WERI-Rb-1 (cell line): Measurements from ENCODE around the gene KCNN3.
A peak's percentile ranks its signal among the peaks of the same experiment; 100 is the strongest.

Experiments
- DNase-seq: peaks from one replicate; pipeline ENCODE4 v3.0.0-alpha.2; 2020
- H3K27ac ChIP-seq: fragments of 250-450 bp; sonication (Bioruptor Pico); 2 replicates; pipeline ENCODE4 v1.5.1; 2020; ENCODE audit warnings: mild to moderate bottlenecking, moderate library complexity
- H3K27me3 ChIP-seq: fragments of 250-450 bp; sonication (Bioruptor Pico); 2 replicates; pipeline ENCODE4 v1.5.1; 2021; ENCODE audit warnings: mild to moderate bottlenecking, low read depth, moderate library complexity; ENCODE audit not compliant: insufficient read depth, severe bottlenecking
- H3K36me3 ChIP-seq: fragments of 250-450 bp; sonication (Bioruptor Pico); 2 replicates; pipeline ENCODE4 v1.5.1; 2020; ENCODE audit warnings: mild to moderate bottlenecking, moderate library complexity
- H3K4me3 ChIP-seq: 2 replicates; pipeline ENCODE4 v1.5.1; 2011; ENCODE audit warnings: low read depth, mild to moderate bottlenecking, control low read depth, low read length
- H3K9me3 ChIP-seq: fragments of 250-450 bp; sonication (Bioruptor Pico); 2 replicates; pipeline ENCODE4 v1.5.1; 2021; ENCODE audit warnings: mild to moderate bottlenecking, moderate library complexity; ENCODE audit not compliant: severe bottlenecking
- TF ChIP-seq, protein P1 (sequence below): IDR thresholded peaks from 2 replicates; pipeline ENCODE4 v1.5.1; 2011; ENCODE audit warnings: low read depth, mild to moderate bottlenecking, control low read depth, inconsistent platforms, low read length

The KCNN3 gene

DNA sequence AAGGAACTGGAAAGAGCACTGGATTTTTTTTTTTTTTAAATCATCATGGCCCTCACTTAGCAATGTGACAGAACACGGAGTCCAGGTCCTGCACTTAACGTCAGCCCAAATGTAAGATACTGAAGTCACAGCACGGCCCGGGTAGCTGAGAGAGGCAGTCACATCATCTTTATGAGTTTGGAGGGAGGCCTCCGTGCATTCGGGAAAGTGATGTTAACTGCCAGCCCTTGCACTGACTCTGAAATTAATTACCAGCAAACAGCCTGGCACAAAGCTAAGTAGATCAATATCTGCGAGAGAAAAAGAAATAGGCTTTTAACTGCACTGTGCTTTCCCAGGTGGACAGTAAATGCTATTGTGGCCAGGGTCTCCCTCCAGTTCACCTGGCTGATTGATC lies 152.6 kb downstream of the KCNN3 start:
- TF ChIP-seq, protein P1, sequence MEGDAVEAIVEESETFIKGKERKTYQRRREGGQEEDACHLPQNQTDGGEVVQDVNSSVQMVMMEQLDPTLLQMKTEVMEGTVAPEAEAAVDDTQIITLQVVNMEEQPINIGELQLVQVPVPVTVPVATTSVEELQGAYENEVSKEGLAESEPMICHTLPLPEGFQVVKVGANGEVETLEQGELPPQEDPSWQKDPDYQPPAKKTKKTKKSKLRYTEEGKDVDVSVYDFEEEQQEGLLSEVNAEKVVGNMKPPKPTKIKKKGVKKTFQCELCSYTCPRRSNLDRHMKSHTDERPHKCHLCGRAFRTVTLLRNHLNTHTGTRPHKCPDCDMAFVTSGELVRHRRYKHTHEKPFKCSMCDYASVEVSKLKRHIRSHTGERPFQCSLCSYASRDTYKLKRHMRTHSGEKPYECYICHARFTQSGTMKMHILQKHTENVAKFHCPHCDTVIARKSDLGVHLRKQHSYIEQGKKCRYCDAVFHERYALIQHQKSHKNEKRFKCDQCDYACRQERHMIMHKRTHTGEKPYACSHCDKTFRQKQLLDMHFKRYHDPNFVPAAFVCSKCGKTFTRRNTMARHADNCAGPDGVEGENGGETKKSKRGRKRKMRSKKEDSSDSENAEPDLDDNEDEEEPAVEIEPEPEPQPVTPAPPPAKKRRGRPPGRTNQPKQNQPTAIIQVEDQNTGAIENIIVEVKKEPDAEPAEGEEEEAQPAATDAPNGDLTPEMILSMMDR = no peak
- peaks cover 54% of the 10 kb centered on the region for H3K27me3 ChIP-seq
- H3K4me3 ChIP-seq = no peak overlapping the region
- no peaks in the 10 kb centered on the region for H3K9me3 ChIP-seq
- no peak overlapping the region for H3K27ac ChIP-seq
- DNase-seq = no peak
- no peaks in the 10 kb centered on the region for H3K36me3 ChIP-seq

DNA sequence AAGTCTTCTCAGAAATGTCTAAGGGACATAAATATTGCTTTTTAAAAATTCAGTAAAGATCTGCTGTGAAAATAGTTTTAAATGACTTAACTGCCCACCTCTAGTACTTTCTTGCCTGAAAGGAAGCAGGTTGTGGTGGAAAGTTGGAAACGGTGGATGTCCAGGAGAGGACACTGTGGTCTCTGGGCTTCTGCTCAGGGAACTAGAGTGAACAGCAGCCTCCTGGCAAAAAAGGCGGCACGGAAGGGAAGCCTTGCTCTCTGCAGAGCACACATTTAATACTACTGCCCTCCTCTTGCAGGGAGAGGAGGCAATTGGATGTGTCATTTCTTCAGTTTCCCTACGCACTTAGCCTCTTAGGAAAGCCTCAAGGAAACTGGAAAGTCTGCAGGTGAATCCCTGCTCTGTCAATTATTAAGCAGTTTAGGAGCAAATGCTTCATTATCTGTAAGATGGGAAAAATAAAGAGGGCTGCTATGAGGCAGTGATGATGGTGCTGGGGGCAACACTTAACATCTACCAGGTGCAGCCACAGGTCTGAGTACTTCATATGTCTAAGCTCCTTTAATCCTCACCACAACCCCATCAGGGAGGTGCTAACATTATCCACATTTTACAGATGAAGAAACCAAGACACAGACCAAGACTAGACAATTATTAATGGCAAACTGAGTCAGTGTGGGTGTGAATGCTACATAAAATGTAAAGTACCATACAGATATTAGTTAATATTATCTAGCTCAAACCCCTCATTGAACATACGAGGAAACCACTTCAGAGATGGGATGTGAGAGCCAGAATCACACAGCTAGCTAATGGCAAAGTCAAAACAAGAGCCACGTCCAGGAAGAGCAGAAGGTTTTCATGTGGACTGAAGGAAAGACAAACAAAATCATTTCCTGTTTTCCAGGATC lies 153.2 kb downstream of the KCNN3 start:
- TF ChIP-seq, protein P1 = peak; percentile 36; the same call in 1 of the 2 replicates
- H3K27ac ChIP-seq = no peak overlapping the region

DNA sequence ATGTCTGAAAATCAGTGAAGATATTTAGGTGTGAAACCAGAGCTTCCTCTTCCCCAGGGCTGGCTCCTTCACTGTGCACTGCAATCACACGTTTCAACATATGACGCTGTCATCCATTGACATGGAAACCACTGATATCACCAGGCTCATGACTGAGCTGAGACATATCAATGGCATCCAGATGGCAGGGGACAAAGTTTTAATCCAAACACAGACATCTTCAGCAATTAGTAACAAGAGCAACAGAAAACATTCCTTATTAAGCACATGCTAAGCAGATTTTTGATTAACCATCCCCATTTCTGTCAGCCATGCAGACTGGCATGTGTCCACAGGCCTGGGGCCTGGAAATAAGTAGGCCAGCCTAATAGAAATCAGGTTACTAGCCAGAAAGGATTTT lies 154.1 kb downstream of the KCNN3 start:
- Histone ChIP-seq H3K27ac (no peak overlapping the region), H3K9me3 (no peaks in the 10 kb centered on the region), H3K27me3 (peaks cover 54% of the 10 kb centered on the region), H3K36me3 (no peaks in the 10 kb centered on the region), H3K4me3 (no peak overlapping the region)
- peak; percentile 74 for DNase-seq
- TF ChIP-seq, protein P1 = no peak

More for the DNA sequence above, 153.2 kb downstream of the KCNN3 start:
- H3K4me3 ChIP-seq = no peak overlapping the region
- DNase-seq = no peak
- peaks cover 54% of the 10 kb centered on the region for H3K27me3 ChIP-seq
- no peaks in the 10 kb centered on the region for H3K9me3 ChIP-seq
- no peaks in the 10 kb centered on the region for H3K36me3 ChIP-seq

DNA sequence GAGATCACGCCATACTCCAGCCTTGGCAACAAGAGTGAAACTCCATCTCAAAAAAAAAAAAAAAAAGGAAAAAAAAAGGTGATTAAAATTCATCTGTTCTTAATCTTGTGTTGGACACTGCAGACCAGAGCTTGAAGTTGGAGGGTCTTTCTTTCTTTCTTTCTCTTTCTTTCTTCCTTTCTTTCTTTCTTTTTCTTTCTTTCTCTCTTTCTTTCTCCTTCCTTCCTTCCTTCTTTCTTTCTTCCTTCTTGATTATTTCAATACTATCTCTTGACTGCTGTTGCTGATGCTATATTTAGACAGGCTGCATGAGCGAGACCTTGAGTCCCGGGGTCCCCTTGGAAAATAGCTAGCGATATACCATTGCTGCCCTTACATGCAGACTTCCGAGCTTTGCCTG lies 154.7 kb downstream of the KCNN3 start:
- no peaks in the 10 kb centered on the region for H3K36me3 ChIP-seq
- peaks cover 58% of the 10 kb centered on the region for H3K27me3 ChIP-seq
- no peak overlapping the region for H3K27ac ChIP-seq
- H3K4me3 ChIP-seq = no peak overlapping the region
- TF ChIP-seq, protein P1 = no peak
- no peak for DNase-seq
- peaks cover 3% of the 10 kb centered on the region for H3K9me3 ChIP-seq

DNA sequence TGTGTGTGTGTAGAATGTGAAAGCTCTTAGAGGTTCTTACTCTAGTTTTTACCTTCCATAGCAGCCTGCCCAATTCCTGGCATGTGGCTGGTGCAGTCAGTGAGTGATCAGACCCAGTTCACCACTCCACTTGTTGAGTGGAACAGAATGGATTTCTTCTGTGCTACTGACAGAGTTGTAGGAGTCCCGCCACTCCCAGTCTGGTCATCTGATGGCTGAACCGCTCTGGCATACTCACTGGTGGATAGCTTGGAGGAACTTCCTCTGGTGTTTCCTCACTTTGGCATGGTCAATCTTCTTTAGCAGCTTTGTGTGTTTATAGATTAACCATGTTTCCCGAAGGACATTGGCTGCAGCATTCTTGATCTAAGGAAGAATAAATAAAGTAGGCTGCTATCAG lies 155.4 kb downstream of the KCNN3 start:
- TF ChIP-seq, protein P1 = no peak

More for the DNA sequence above, 155.4 kb downstream of the KCNN3 start:
- H3K27me3 ChIP-seq = peaks cover 65% of the 10 kb centered on the region
- H3K36me3 ChIP-seq = no peaks in the 10 kb centered on the region
- DNase-seq = peak; percentile 44
- peaks cover 4% of the 10 kb centered on the region for H3K9me3 ChIP-seq
- no peak overlapping the region for H3K27ac ChIP-seq
- no peak overlapping the region for H3K4me3 ChIP-seq
